ENCODE measurements around the gene CTNNBIP1. TPM values are rescaled to one million over a fixed set of nuclear protein-coding genes. Genes with fewer than 3 reads are reported as not detected.

CTNNBIP1 gene
- total and polyA plus RNA-seq, 2 of the 8 experiments (the other 6 are each of a cell fraction or from before 2014, with no cell fraction given), result 40.9 to 46.6 TPM

DNA sequence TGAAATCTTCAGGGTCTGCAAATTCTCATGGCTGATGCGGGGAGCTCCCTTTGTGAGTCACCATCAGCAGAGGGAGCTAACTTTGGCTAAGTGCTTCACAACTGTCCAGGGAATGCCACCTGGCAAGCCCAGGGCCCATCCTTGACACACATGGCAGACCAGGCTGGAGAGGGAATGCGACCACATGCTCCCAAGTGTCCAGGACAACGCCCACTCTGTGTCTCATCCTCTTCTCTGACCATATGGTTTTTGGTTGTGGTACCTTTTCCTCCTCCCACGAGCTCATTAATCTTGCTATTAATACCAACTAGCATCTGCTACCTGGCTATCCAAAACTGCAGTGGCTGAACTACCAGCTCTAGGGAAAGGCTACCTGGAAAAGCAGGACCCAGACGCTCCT lies 49.2 kb downstream of the CTNNBIP1 start:
- Histone ChIP-seq H3K23me2 (ENCODE audit: low read depth, low read length) (no peaks in the 10 kb centered on the region), H3K4me2 (ENCODE audit: insufficient read depth in 1 of 2, low read depth in 2 of 2, low read length in 2 of 2) (no peak overlapping the region), H3K56ac (replicated peaks; ENCODE audit: insufficient read length, low read depth, low read length) (no peak overlapping the region), H3K27ac (ENCODE audit: low read depth, low read length) (no peak overlapping the region), H2AK5ac (ENCODE audit: low read depth, low read length) (no peak overlapping the region), H4K5ac (ENCODE audit: insufficient read length, low read depth, low read length) (no peak overlapping the region), H2BK15ac (ENCODE audit: low read length) (no peak overlapping the region), H3K18ac (ENCODE audit: extremely low read depth, low read length) (no peak overlapping the region), H3K9ac (replicated peaks in 1 of 4; ENCODE audit: extremely low read depth in 1 of 4, low read depth in 3 of 4, low read length in 3 of 4) (no peak overlapping the region), H4K91ac (replicated peaks; ENCODE audit: insufficient read length, low read length) (no peak overlapping the region), H2BK120ac (replicated peaks; ENCODE audit: low read depth, low read length) (no peak overlapping the region), H3K4ac (replicated peaks; ENCODE audit: insufficient read length, low read depth, low read length) (no peak overlapping the region), H3K23ac (ENCODE audit: insufficient read length) (no peak overlapping the region), H3K14ac (ENCODE audit: insufficient read length) (no peak overlapping the region), H3K79me1 (ENCODE audit: low read depth, low read length) (no peaks in the 10 kb centered on the region), H2BK5ac (ENCODE audit: low read depth, low read length) (no peak overlapping the region), H2AFZ (ENCODE audit: low read length) (no peak overlapping the region), H3K4me1 (replicated peaks in 1 of 4; ENCODE audit: control insufficient read depth in 3 of 4, insufficient read depth in 4 of 4, low read length in 3 of 4) (peaks cover 0 to 9% (median 7%) of the 10 kb centered on the region in 4 experiments; a peak in 6 of 7 replicates), H4K20me1 (replicated peaks in 1 of 2; ENCODE audit: control insufficient read depth in 1 of 2, insufficient read depth in 2 of 2, low read length in 2 of 2) (no peaks in the 10 kb centered on the region), H3K36me3 (ENCODE audit: control insufficient read depth in 2 of 4, insufficient read depth in 4 of 4, low read length in 3 of 4) (peaks cover 0 to 3% (median 0%) of the 10 kb centered on the region in 4 experiments; a peak in 2 of 8 replicates), H2BK12ac (ENCODE audit: low read depth, low read length) (no peak overlapping the region), H3K4me3 (ENCODE audit: extremely low read depth in 1 of 4, insufficient read depth in 2 of 4, low read depth in 3 of 4, low read length in 4 of 4) (no peak overlapping the region), H4K8ac (ENCODE audit: extremely low read depth, insufficient read depth, low read length) (no peak overlapping the region), H2BK20ac (ENCODE audit: low read length) (no peak overlapping the region), H3K9me3 (ENCODE audit: insufficient read depth in 2 of 2, low read depth in 1 of 2, low read length in 1 of 2) (no peaks in the 10 kb centered on the region), H3K27me3 (replicated peaks in 1 of 4; ENCODE audit: control insufficient read depth in 3 of 4, extremely low read depth in 1 of 4, insufficient read depth in 3 of 4, low read length in 3 of 4) (no peaks in the 10 kb centered on the region), H3K79me2 (ENCODE audit: control insufficient read depth in 1 of 2, insufficient read depth in 2 of 2, low read length in 2 of 2) (no peaks in the 10 kb centered on the region)
- FAIRE-seq, result no peak
- CTCF ChIA-PET (ENCODE audit: partially characterized antibody), result interaction anchor here (0.8 to 17.3 kb wide), 21 partner anchors 8 to 278 kb away, joined by 3 to 312 read pairs (median 5); no protein-coding TSS in a partner anchor
- WGBS, 2 experiments (ENCODE audit: extremely low coverage in 1 of 2, insufficient coverage in 1 of 2, insufficient read length in 1 of 2, insufficient replicate concordance in 2 of 2, low coverage in 1 of 2, low lambda C conversion rate in 2 of 2, missing lambda C conversion rate in 1 of 2), result 91% methylated on average over 5 of the region's 5 CpGs; no CpG with 5 or more reads in 1 of the 2 experiments
- POLR2A ChIA-PET (ENCODE audit: partially characterized antibody), result interaction anchor here (1.0 to 1.5 kb wide), 3 partner anchors 13 to 83 kb away, joined by 3 to 4 read pairs (median 3); partner anchors contain the start of genes LZIC and NMNAT1
- no peak for DNase-seq (ENCODE audit: low read depth in 1 of 2, low spot score in 2 of 2)
- TF ChIP-seq CHD1 (IDR thresholded peaks at IDR 0.05; ENCODE audit: low read depth, low read length), result no peak
